GM18861 (cell line): Measurements from ENCODE around the gene RNF186.
"Not testable (repeated sequence)": the region's sequence is repeated elsewhere in the genome, so short reads cannot be mapped to it uniquely, and the experiment has no call there.

ENCODE experiments used
- ATAC-seq: cut with Tn5 transposase; IDR thresholded peaks from one replicate; pipeline ENCODE4 v1.9.1; 2021; ENCODE audit not compliant: unreplicated experiment

The RNF186 gene

GRCh38 chr1:19797827-19798226 is 17.3 kb downstream of the RNF186 start:
- no peak for ATAC-seq

DNA sequence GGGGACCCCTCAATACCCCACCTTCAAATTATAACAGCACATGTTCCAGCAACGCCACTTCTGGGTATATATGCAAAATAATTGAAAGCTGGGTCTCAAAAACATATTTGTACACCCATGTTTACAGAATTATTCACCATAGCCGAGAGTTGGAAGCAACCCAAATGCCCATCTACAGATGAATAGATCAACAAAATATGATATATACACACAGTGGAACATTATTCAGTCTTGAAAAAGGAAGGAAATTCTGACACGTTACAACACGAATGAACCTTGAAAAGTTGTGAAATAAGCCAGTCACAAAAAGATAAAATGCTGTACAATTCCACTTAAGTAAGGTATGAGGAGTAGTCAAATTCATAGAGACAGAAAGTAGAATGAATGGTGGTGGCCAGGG is 20.5 kb downstream of the RNF186 start:
- ATAC-seq, result no peak

DNA sequence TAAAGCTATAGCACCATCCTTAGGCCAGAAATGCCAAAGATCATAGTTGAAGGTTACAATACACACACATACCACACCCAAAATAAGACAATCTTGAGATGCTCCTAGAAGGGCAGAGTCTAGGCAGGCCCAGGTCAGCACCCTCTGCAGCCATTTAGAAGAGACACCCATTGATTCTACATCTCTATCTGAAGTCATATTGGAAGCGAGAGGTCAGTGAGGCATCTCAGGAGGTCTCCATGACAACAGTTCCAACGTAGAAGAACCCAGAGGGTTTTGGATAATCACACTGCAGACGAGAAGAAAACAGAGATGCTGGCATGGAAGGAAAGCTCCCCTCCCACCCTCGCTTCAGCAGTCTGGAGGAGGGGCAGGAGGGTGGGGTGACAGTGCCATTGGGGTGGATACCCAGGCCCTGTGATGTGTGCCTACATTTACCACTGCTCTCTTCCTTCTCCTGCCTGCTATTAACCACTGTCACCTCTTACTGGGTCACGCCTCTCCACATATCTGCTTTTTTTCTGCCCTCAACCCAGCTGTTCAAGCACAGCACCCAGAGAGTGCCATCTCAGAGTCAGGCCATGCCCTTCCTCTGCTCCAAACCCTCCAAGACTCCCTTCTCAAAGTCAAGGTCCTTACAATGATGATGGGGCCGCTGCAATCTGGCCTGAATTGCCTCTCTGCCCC is 21.6 kb downstream of the RNF186 start:
- ATAC-seq, result no peak

DNA sequence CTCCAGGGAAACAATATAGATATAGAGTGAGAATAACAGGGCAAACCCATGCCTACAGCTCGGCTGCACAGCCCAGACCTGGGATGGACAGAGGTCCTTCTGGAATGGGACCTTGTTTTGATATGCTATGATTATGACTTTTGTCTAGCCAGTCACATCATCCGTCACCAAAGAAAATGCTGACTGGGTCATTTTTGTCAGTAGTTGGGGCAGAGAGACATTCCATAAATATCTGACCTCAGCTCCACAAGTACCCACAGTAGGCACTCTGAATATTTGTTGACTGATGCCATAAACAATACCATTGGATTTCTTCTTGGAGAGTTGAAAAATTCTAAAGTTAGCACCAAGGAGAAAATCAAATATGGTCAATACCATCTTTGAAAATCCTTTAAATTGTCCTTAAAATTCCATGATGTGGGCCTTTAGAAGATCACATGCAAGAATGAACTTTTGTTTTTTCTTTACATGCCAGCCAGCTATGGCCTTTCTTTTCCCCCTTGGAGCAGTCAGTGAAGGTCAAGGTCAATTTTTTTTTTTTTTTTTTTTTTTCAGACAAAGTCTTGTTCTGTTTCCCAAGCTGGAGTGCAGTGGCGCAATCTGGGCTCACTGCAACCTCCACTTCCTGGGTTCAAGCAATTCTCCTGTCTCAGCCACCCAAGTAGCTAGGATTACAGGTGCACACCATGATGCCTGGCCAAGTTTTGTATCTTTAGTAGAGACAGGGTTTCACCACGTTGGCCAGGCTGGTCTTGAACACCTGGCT is 22.7 kb downstream of the RNF186 start:
- no peak for ATAC-seq

GRCh38 chr1:19790061-19790975 is 24.8 kb downstream of the RNF186 start:
- not testable (repeated sequence) for ATAC-seq

- ATAC-seq, result no peak
Measured at GRCh38 chr1:19786988-19787423, 28.1 kb downstream of the RNF186 start.

DNA sequence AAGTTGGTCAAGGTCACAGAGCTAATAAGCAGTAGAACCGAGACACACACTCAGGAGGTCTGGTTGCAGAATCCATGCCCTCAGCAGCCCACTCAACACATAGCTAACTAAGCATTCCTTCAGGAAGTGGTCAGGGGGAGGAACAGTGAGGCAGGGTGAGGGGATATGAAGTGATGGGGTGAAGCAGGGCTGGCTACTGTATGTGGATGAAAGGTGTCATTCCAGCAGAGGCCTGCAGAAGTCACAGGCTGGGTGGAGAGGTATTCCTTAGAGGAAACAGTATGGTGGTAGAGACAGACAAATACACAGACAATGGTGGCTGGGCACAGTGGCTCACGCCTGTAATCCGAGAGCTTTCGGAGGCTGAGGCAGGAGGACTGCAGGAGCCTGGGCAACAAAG is 29.4 kb downstream of the RNF186 start:
- no peak for ATAC-seq

DNA sequence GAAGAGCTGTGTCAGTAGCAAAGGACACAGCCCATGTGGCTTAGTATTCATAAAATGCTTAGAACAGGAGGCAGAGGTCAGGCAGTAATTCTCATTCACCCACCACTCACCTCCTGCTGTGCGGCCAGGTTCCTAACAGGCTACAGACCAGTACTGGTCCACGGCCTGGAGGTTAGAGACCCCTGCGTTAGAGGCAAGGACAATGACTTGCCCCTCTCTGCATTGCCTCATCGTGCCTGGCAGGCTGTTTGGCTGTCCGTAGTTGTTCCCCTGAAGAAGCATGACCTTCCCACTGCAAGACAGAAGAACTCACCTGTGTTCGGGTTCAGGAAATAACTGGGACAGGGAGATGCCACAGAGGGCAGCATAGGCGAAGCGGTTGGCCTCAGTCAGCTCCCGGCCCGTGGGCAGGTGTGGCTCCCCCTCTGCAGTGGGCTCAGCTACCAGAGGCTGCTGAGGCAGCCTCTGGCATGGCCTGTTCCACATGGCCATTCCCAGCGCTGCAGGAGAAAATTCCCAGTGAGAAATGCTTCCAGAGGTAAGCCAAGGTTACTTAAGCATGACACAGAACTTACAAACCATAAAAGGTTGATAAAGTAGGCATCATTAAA is 34.7 kb downstream of the RNF186 start:
- ATAC-seq, result no peak

- ATAC-seq, result no peak
Measured at GRCh38 chr1:19776933-19777332, 38.1 kb downstream of the RNF186 start.

GRCh38 chr1:19776287-19776686 is 38.8 kb downstream of the RNF186 start:
- ATAC-seq, result no peak

DNA sequence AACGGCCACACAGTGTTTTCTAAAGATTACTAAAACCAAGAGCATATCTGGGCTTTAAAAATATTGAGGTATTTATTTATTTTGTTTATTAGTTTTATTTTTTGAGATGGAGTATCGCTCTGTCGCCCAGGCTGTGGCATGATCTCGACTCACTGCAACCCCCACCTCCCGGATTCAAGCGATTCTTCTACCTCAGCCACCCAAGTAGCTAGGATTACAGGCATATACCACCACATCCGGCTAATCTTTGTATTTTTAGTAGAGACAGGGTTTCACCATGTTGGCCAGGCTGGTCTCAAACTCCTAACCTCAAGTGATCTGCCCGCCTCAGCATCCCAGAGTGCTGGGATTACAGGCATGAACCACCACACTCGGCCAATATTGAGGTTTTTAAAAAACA is 39.3 kb downstream of the RNF186 start:
- ATAC-seq, result no peak

DNA sequence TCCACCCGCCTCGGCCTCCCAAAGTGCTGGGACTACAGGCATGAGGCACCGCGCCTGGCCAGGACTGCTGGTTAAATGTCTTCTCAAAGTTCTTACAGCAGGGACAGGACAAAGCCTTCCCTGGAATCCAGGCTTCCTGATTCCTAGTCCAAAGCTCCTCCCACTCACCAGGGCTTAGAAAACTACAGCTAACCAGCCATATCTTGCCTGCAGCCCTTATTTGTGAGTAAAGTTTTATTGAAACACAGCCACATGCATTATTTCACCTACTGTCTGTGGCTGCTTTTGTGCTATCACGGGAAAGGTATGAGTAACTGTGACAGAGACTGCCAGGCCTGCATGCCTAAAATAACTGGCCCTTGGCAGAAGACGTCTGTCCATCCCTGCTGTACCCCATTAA is 39.8 kb downstream of the RNF186 start:
- ATAC-seq, result no peak

GRCh38 chr1:19774180-19774785 is 40.8 kb downstream of the RNF186 start:
- no peak for ATAC-seq

GRCh38 chr1:19773485-19773884 is 41.6 kb downstream of the RNF186 start:
- no peak for ATAC-seq

- no peak for ATAC-seq
Measured at GRCh38 chr1:19772053-19772452, 43.0 kb downstream of the RNF186 start.

- no peak for ATAC-seq
Measured at GRCh38 chr1:19771350-19771749, 43.7 kb downstream of the RNF186 start.

GRCh38 chr1:19770436-19771190 is 44.5 kb downstream of the RNF186 start:
- no peak for ATAC-seq

GRCh38 chr1:19769211-19769932 is 45.7 kb downstream of the RNF186 start:
- no peak for ATAC-seq
